ENCODE data around the gene DCAF7. TPM values are rescaled to one million over a fixed set of nuclear protein-coding genes. Genes with fewer than 3 reads are reported as not detected.

The DCAF7 gene
- total and polyA plus RNA-seq, 8 donors = 7.1 to 39.2 (median 22.6) TPM

DNA sequence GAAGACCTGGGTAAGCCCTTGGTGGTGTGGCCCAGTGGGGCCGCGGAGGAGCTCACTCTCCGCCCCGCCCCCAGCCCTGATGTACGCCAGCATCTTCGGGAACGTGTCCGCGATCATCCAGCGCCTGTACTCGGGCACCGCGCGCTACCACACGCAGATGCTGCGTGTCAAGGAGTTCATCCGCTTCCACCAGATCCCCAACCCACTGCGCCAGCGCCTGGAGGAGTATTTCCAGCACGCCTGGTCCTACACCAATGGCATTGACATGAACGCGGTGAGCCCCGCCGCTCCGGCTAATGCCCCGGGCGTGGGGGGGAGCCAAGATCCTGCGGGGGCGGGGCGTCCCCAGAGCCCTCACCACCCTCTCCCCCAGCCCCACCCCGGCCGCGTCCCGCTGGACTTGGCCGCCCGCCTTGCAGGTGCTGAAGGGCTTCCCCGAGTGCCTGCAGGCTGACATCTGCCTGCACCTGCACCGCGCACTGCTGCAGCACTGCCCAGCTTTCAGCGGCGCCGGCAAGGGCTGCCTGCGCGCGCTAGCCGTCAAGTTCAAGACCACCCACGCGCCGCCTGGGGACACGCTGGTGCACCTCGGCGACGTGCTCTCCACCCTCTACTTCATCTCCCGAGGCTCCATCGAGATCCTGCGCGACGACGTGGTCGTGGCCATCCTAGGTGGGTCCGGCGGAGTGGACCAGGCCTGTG lies 12.1 kb upstream of the DCAF7 start:
- 13% methylated on average over 62 of the region's 62 CpGs for WGBS, 2 donors
- no peaks in the 10 kb centered on the region for H3K9me3 ChIP-seq
- intact Hi-C loops (cut with DNase I) = loop anchor here in 1 of 3 donors (5.0 kb wide), 1 partner anchor 49 kb away; no protein-coding TSS in a partner anchor
- FAIRE-seq (no peak), DNase-seq (peak in 2 of 6 donors; percentile 62 to 63), ATAC-seq (peak in 1 of 4 donors; percentile 22)
- no peaks in the 10 kb centered on the region for H3K4me1 ChIP-seq
- no peaks in the 10 kb centered on the region for H3K27me3 ChIP-seq
- H3K4me3 ChIP-seq = no peak overlapping the region
- TF ChIP-seq CTCF (IDR thresholded peaks at IDR 0.05) = no peak
- no peaks in the 10 kb centered on the region for H3K36me3 ChIP-seq
- no peak overlapping the region for H3K27ac ChIP-seq

GRCh38 chr17:63538693-63539595 lies 11.3 kb upstream of the DCAF7 start:
- Histone ChIP-seq H3K27me3 (no peaks in the 10 kb centered on the region), H3K36me3 (no peaks in the 10 kb centered on the region), H3K4me3 (no peak overlapping the region), H3K9me3 (no peaks in the 10 kb centered on the region), H3K4me1 (no peaks in the 10 kb centered on the region), H3K27ac (no peak overlapping the region)
- intact Hi-C loops (cut with DNase I) = loop anchor here in 1 of 3 donors (5.0 kb wide), 1 partner anchor 48 kb away; no protein-coding TSS in a partner anchor
- DNase-seq (no peak), FAIRE-seq (no peak), ATAC-seq (no peak)
- 61 to 68% methylated on average over 9 of the region's 9 CpGs for WGBS, 2 donors
- TF ChIP-seq CTCF (IDR thresholded peaks at IDR 0.05) = no peak

DNA sequence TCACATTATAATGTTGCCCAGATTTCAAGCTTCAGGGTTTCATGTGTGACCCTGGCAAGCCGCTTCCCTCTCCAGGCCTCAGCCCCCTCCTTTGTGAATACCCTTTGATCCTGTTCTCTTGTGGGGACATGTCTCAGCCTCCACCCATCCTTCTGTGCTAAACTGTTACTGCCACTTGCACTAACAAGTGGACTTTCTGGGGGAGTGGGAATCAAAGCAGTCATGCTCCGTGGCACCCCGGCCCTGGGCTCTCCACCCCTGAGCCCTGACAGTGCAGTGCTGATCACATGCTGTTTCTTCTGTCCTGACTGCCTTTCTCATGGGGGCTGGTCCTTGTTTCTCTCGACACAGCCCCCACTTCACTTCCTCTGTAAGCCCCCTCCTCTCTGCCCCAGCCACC lies 9.7 kb upstream of the DCAF7 start:
- FAIRE-seq (no peak), DNase-seq (no peak), ATAC-seq (no peak)
- H3K9me3 ChIP-seq = no peaks in the 10 kb centered on the region
- H3K36me3 ChIP-seq = no peaks in the 10 kb centered on the region
- H3K27me3 ChIP-seq = no peaks in the 10 kb centered on the region
- no peaks in the 10 kb centered on the region for H3K4me1 ChIP-seq
- H3K27ac ChIP-seq = no peak overlapping the region
- intact Hi-C loops (cut with DNase I) = no loop called here
- no peak for TF ChIP-seq CTCF (IDR thresholded peaks at IDR 0.05)
- H3K4me3 ChIP-seq = no peak overlapping the region
- 71 to 73% methylated on average over 4 of the region's 4 CpGs for WGBS, 2 donors

DNA sequence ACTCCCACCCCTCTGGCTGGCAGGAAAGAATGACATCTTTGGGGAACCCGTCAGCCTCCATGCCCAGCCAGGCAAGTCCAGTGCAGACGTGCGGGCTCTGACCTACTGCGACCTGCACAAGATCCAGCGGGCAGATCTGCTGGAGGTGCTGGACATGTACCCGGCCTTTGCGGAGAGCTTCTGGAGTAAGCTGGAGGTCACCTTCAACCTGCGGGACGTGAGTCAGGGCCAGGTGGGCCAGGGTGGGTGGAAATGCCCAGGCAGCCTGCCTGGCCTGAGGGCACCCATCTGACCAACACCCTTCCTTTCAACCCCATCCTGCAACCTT lies 8.1 kb upstream of the DCAF7 start:
- Histone ChIP-seq H3K9me3 (no peaks in the 10 kb centered on the region), H3K4me1 (no peaks in the 10 kb centered on the region), H3K27ac (no peak overlapping the region), H3K36me3 (no peaks in the 10 kb centered on the region), H3K27me3 (no peaks in the 10 kb centered on the region), H3K4me3 (no peak overlapping the region)
- FAIRE-seq (no peak), DNase-seq (peak in 2 of 6 donors; percentile 11 to 58), ATAC-seq (no peak)
- WGBS, 2 donors = 89 to 90% methylated on average over 9 of the region's 9 CpGs
- no peak for TF ChIP-seq CTCF (IDR thresholded peaks at IDR 0.05)
- intact Hi-C loops (cut with DNase I) = no loop called here

Measured in pancreas (tissue), 10 donors.